Neutrophil (primary cell): ENCODE results near the gene ZC3H12A.

Experiments used
- H3K27ac ChIP-seq: fragments of 200-600 bp; sonication (generic); 2 replicates; pipeline ENCODE4 v1.5.1; 2016; ENCODE audit warnings: mild to moderate bottlenecking, moderate library complexity
- H3K27me3 ChIP-seq: fragments of 200-600 bp; sonication (generic); 2 replicates; pipeline ENCODE4 v1.6.0; 2016; ENCODE audit warnings: mild to moderate bottlenecking
- H3K36me3 ChIP-seq: fragments of 200-600 bp; sonication (generic); 2 replicates; pipeline ENCODE4 v1.5.1; 2017
- H3K4me1 ChIP-seq, 2 experiments: fragments of 200-600 bp in 1 of 2; sonication (generic) in 1 of 2; 1 replicate in 1 of 2; 2 replicates in 1 of 2; pipeline versions ENCODE4 v1.5.1 to v1.6.1; 2013 to 2016; ENCODE audit warnings: low read depth in 1 of 2, low read length in 1 of 2, mild to moderate bottlenecking in 1 of 2, moderate library complexity in 1 of 2; ENCODE audit not compliant: control insufficient read depth in 1 of 2, insufficient read depth in 1 of 2
- H3K4me3 ChIP-seq, 2 experiments: fragments of 200-600 bp in 1 of 2; sonication (generic) in 1 of 2; 1 replicate in 1 of 2; 2 replicates in 1 of 2; pipeline ENCODE4 v1.5.1; 2013 to 2016; ENCODE audit warnings: low read depth in 1 of 2, low read length in 1 of 2, mild to moderate bottlenecking in 1 of 2, moderate library complexity in 1 of 2
- H3K9me3 ChIP-seq: fragments of 200-600 bp; sonication (generic); 2 replicates; pipeline ENCODE4 v1.5.1; 2016
- CTCF ChIP-seq: fragments of 200-600 bp; sonication (generic); IDR thresholded peaks from 2 replicates; pipeline ENCODE4 v1.5.1; 2016; ENCODE audit warnings: antibody characterized with exemption

ZC3H12A gene

GRCh38 chr1:37448691-37449417 lies 25.5 kb upstream of the ZC3H12A start:
- no peak overlapping the region for H3K4me3 ChIP-seq
- peaks cover 11% of the 10 kb centered on the region for H3K27me3 ChIP-seq
- H3K36me3 ChIP-seq = no peaks in the 10 kb centered on the region
- H3K27ac ChIP-seq = no peak overlapping the region
- no peak for TF ChIP-seq CTCF
- peaks cover 12 to 14% of the 10 kb centered on the region in 2 experiments for H3K4me1 ChIP-seq
- no peaks in the 10 kb centered on the region for H3K9me3 ChIP-seq

DNA sequence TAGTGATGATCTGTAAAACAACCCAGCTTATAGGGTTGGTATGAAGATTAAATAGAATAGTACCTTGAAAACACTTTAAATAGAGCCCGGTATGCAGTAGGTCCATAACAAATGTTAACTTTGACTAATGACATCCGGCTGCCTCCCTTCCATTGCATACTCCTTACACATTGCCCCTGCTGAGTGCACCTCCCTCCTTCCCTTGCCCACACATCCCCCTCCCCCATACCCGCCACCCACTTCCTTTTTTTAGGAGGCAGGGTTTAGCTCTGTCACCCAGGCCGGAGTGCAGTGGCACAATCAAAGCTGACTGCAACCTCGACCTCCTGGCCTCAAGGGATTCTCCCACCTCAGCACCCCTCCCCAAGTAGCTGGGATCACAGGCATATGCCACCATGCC lies 24.4 kb upstream of the ZC3H12A start:
- no peaks in the 10 kb centered on the region for H3K9me3 ChIP-seq
- peaks cover 11% of the 10 kb centered on the region for H3K27me3 ChIP-seq
- H3K4me3 ChIP-seq = peak overlapping the region in 1 of 2 experiments; percentile 10
- peak overlapping the region; percentile 61 for H3K27ac ChIP-seq
- H3K4me1 ChIP-seq = peaks cover 13 to 19% of the 10 kb centered on the region in 2 experiments
- no peak for TF ChIP-seq CTCF
- no peaks in the 10 kb centered on the region for H3K36me3 ChIP-seq

DNA sequence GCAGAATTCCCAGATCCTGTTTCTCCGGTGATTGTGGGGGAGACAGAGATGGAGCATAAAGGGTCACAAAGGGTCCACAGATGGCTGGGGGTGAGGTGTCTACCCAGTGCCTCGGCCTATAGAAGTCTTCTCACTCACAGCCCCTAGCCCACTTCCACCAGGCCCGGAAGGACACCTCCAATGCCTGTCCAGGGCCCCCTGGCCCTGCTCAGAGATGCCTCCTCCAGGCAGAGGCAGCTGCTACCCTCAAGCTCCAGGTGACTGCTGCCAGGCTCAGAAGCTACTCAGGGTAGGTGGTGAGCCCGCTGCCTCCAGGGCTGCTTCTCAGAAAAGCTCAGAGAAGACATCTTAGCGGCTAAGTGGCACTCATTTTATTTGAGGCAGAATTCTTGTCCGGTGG lies 22.0 kb upstream of the ZC3H12A start:
- no peaks in the 10 kb centered on the region for H3K9me3 ChIP-seq
- no peaks in the 10 kb centered on the region for H3K27me3 ChIP-seq
- H3K36me3 ChIP-seq = no peaks in the 10 kb centered on the region
- TF ChIP-seq CTCF = no peak
- H3K4me3 ChIP-seq = no peak overlapping the region
- H3K4me1 ChIP-seq = peaks cover 19 to 25% of the 10 kb centered on the region in 2 experiments
- H3K27ac ChIP-seq = no peak overlapping the region

DNA sequence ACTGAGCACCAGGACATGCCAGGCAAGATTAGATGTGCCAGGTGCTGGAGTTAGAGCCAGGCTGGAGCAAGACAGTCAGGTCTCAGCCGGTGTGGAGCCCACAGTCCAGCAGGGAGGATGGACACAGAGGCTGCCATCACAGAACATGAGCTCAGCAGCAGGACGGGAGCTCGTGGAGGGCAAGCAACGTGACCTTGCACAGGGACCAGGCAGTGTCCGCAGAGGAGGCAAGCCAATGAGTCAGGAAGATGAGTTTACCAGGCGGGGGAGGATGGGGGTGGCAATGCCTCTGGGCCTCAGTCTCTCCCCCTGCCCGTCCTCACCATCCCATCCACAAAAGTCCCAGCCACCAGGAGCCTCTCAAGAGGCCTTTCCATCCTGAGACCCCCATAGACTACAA lies 20.7 kb upstream of the ZC3H12A start:
- Histone ChIP-seq H3K4me1 (peaks cover 19 to 25% of the 10 kb centered on the region in 2 experiments), H3K4me3 (no peak overlapping the region), H3K27ac (no peak overlapping the region), H3K9me3 (no peaks in the 10 kb centered on the region), H3K27me3 (no peaks in the 10 kb centered on the region), H3K36me3 (no peaks in the 10 kb centered on the region)
- no peak for TF ChIP-seq CTCF

DNA sequence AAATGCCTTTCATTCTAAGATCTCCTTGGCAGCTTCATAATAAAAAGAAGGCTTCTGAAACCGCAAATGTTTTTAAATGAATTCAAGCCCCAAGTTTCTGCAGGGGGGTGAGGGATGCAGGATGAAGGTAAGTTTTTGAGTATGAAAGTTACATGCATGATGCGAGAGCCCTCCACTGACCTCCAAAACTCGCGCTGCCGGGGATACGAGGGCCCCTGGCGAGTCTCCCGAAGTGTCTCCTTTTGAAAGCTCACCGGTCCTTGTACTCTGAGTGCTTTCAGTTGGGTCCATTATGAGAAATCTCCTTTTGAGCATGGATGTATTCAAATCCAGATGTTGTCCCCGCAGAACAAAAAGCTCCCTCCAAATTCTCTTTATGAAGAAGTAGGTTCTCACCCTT lies 18.9 kb upstream of the ZC3H12A start:
- no peak for TF ChIP-seq CTCF
- Histone ChIP-seq H3K9me3 (no peaks in the 10 kb centered on the region), H3K36me3 (no peaks in the 10 kb centered on the region), H3K4me3 (peak overlapping the region; percentile 65 to 69), H3K4me1 (peaks cover 8 to 14% of the 10 kb centered on the region in 2 experiments), H3K27ac (peak overlapping the region; percentile 68), H3K27me3 (no peaks in the 10 kb centered on the region)
